Activated B cell treated with CpG ODN at 0.5 μM for 24 hours (primary cell): ENCODE data around the gene VPS33B. TPM values are rescaled to one million over a fixed set of nuclear protein-coding genes. Genes with fewer than 3 reads are reported as not detected.

Experiments
- ATAC-seq: fragments of 200-7000 bp; cut with Tn5 transposase; one replicate; pipeline ENCODE4 v1.10.0; 2021; ENCODE audit warnings: low read depth, mild to moderate bottlenecking, moderate library complexity
- CTCF ChIA-PET: fragments of 350-600 bp; sonication (Branson Sonifier 250); formaldehyde crosslinking; loops from one replicate; lab custom pipeline; 2021; ENCODE audit warnings: antibody characterized with exemption; lab: Charles Lee
- POLR2A ChIA-PET: fragments of 350-600 bp; sonication (Branson Sonifier 250); formaldehyde crosslinking; loops from one replicate; lab custom pipeline; 2021; ENCODE audit warnings: antibody characterized with exemption; lab: Charles Lee
- DNase-seq: peaks from one replicate; pipeline ENCODE4 v3.0.0; 2022
- H3K27ac Mint-ChIP-seq: one replicate; pipeline ENCODE4 v1.8.0; 2020; ENCODE audit warnings: mixed read lengths
- H3K27me3 Mint-ChIP-seq: one replicate; pipeline ENCODE4 v1.8.0; 2021; ENCODE audit warnings: mixed read lengths
- H3K36me3 Mint-ChIP-seq: one replicate; pipeline ENCODE4 v1.8.0; 2021; ENCODE audit warnings: low read depth, mixed read lengths
- H3K4me1 Mint-ChIP-seq: one replicate; pipeline ENCODE4 v1.8.0; 2021; ENCODE audit warnings: mixed read lengths
- H3K4me3 Mint-ChIP-seq: one replicate; pipeline ENCODE4 v1.8.0; 2020; ENCODE audit warnings: mild to moderate bottlenecking, mixed read lengths
- H3K9me3 Mint-ChIP-seq: one replicate; pipeline ENCODE4 v1.8.0; 2020; ENCODE audit warnings: mixed read lengths
- CTCF ChIP-seq: fragments of 200-600 bp; IDR thresholded peaks from one replicate; pipeline ENCODE4 v1.8.0; 2022; ENCODE audit warnings: antibody characterized with exemption, mild to moderate bottlenecking
- intact Hi-C: fragments of 100-400 bp; cut with micrococcal nuclease; formaldehyde crosslinking; loops from one replicate; pipeline ENCODE4 v1.15.1; 2024
- total RNA-seq: library from RNA; stranded (reverse); gene quantifications from 2 replicates; pipeline ENCODE4 v1.2.3, GENCODE V29; 2022

VPS33B gene
- total RNA-seq, 1 donor from 2014 or later: 33.4 TPM

- H3K4me3 Mint-ChIP-seq: no peak overlapping the region
- peaks cover 9% of the 10 kb centered on the region for H3K9me3 Mint-ChIP-seq
- DNase-seq (no peak), ATAC-seq (no peak)
- H3K27me3 Mint-ChIP-seq: peaks cover 21% of the 10 kb centered on the region
- CTCF ChIA-PET: interaction anchor here (1.1 kb wide), 1 partner anchor 12 kb away, joined by 3 read pairs; no protein-coding TSS in a partner anchor
- no peaks in the 10 kb centered on the region for H3K36me3 Mint-ChIP-seq
- POLR2A ChIA-PET: no interaction called here
- H3K27ac Mint-ChIP-seq: no peak overlapping the region
- H3K4me1 Mint-ChIP-seq: no peaks in the 10 kb centered on the region
- TF ChIP-seq CTCF: no peak
- intact Hi-C loops: no loop called here
These were observed 44.6 kb upstream of the VPS33B start for GRCh38 chr15:91067036-91067435.

GRCh38 chr15:91065505-91065904, 43.1 kb upstream of the VPS33B start:
- Mint-ChIP-seq H3K36me3 (no peaks in the 10 kb centered on the region), H3K4me1 (no peaks in the 10 kb centered on the region), H3K4me3 (no peak overlapping the region), H3K27me3 (peaks cover 21% of the 10 kb centered on the region), H3K9me3 (peaks cover 9% of the 10 kb centered on the region), H3K27ac (no peak overlapping the region)
- no peak for TF ChIP-seq CTCF
- ChIA-PET CTCF (no interaction called here), POLR2A (no interaction called here)
- intact Hi-C loops: no loop called here
- no peak for ATAC-seq
- DNase-seq: no peak

- Mint-ChIP-seq H3K27ac (no peak overlapping the region), H3K4me1 (no peaks in the 10 kb centered on the region), H3K27me3 (peaks cover 21% of the 10 kb centered on the region), H3K9me3 (peaks cover 9% of the 10 kb centered on the region), H3K36me3 (no peaks in the 10 kb centered on the region), H3K4me3 (no peak overlapping the region)
- ChIA-PET POLR2A (no interaction called here), CTCF (no interaction called here)
- DNase-seq (no peak), ATAC-seq (no peak)
- intact Hi-C loops: no loop called here
- no peak for TF ChIP-seq CTCF
These were observed 39.6 kb upstream of the VPS33B start for GRCh38 chr15:91061997-91062396.

- intact Hi-C loops: no loop called here
- ATAC-seq (no peak), DNase-seq (no peak)
- no peak overlapping the region for H3K27ac Mint-ChIP-seq
- ChIA-PET POLR2A (no interaction called here), CTCF (no interaction called here)
- no peaks in the 10 kb centered on the region for H3K4me1 Mint-ChIP-seq
- no peak overlapping the region for H3K4me3 Mint-ChIP-seq
- peaks cover 15% of the 10 kb centered on the region for H3K27me3 Mint-ChIP-seq
- no peak for TF ChIP-seq CTCF
- peaks cover 9% of the 10 kb centered on the region for H3K9me3 Mint-ChIP-seq
- H3K36me3 Mint-ChIP-seq: no peaks in the 10 kb centered on the region
These were observed 38.8 kb upstream of the VPS33B start for GRCh38 chr15:91061230-91061629.

GRCh38 chr15:91055548-91056331, 33.3 kb upstream of the VPS33B start:
- intact Hi-C loops: loop anchor here (1.0 kb wide), 2 partner anchors 169 to 217 kb away; no protein-coding TSS in a partner anchor
- no peaks in the 10 kb centered on the region for H3K4me1 Mint-ChIP-seq
- ChIA-PET CTCF (interaction anchor here (0.6 to 2.7 kb wide), 6 partner anchors 11 to 217 kb away, joined by 3 to 37 read pairs (median 3); partner anchors contain the start of gene HDDC3), POLR2A (no interaction called here)
- no peaks in the 10 kb centered on the region for H3K36me3 Mint-ChIP-seq
- ATAC-seq: peak; percentile 31
- no peak overlapping the region for H3K4me3 Mint-ChIP-seq
- peaks cover 47% of the 10 kb centered on the region for H3K27me3 Mint-ChIP-seq
- H3K27ac Mint-ChIP-seq: no peak overlapping the region
- DNase-seq: no peak
- no peaks in the 10 kb centered on the region for H3K9me3 Mint-ChIP-seq
- TF ChIP-seq CTCF: no peak
